Endothelial cell of umbilical vein (primary cell): ENCODE measurements around the gene NTRK2. TPM values are rescaled to one million over a fixed set of nuclear protein-coding genes. Genes with fewer than 3 reads are reported as not detected.

Source experiments
- BruUV-seq: library from RNA; stranded (reverse); fragments of 400-500 nt; replicated peaks from 2 replicates; lab custom pipeline; 2021; lab: Mats Ljungman, UMichigan
- CTCF ChIA-PET: fragments of 300-600, 350-600 bp; sonication (Branson Sonifier 250); formaldehyde crosslinking; loops from one replicate; lab custom pipeline; 2021; ENCODE audit warnings: antibody characterized with exemption, inconsistent platforms; lab: Charles Lee
- POLR2A ChIA-PET: fragments of 300-600, 350-600 bp; sonication (Branson Sonifier 250); formaldehyde crosslinking; loops from one replicate; lab custom pipeline; 2021; ENCODE audit warnings: antibody characterized with exemption, inconsistent platforms; lab: Charles Lee
- DNase-seq: peaks from one replicate; pipeline ENCODE4 v3.0.0-alpha.2; 2011; ENCODE audit warnings: low read depth, low spot score
- FAIRE-seq: peaks from 2 replicates; lab custom pipeline; 2011; peaks lifted over from hg19 to GRCh38; lab: Jason Lieb, UNC
- H2AFZ ChIP-seq: 2 replicates; pipeline ENCODE4 v1.6.0; 2012; ENCODE audit warnings: low read depth, low read length, control low read depth, inconsistent platforms
- H3K27ac ChIP-seq: 2 replicates; pipeline ENCODE4 v1.5.1; 2011; ENCODE audit warnings: low read depth, mild to moderate bottlenecking, control low read depth, low read length, moderate library complexity; ENCODE audit not compliant: insufficient read depth
- H3K27me3 ChIP-seq, 2 experiments: 2 replicates each; pipeline versions ENCODE4 v1.6.0 to v1.6.1; 2011; ENCODE audit warnings: low read length in 2 of 2, mixed read lengths in 1 of 2; ENCODE audit not compliant: control insufficient read depth in 2 of 2, insufficient read depth in 2 of 2
- H3K36me3 ChIP-seq, 2 experiments: 2 replicates in 1 of 2; 3 replicates in 1 of 2; pipeline ENCODE4 v1.5.1; 2011; ENCODE audit warnings: low read length in 2 of 2, mild to moderate bottlenecking in 1 of 2, moderate library complexity in 1 of 2; ENCODE audit not compliant: control insufficient read depth in 2 of 2, insufficient read depth in 2 of 2; ENCODE audit errors: extremely low read depth in 1 of 2
- H3K4me1 ChIP-seq: 3 replicates; pipeline ENCODE4 v1.5.1; 2011; ENCODE audit warnings: mild to moderate bottlenecking, low read length; ENCODE audit not compliant: control insufficient read depth, insufficient read depth; ENCODE audit errors: extremely low read depth
- H3K4me2 ChIP-seq: 2 replicates; pipeline ENCODE4 v1.6.1; 2011; ENCODE audit warnings: low read length, control low read depth, mixed read lengths; ENCODE audit not compliant: insufficient read depth
- H3K4me3 ChIP-seq, 3 experiments: fragments of 200-600 bp in 1 of 3; sonication (generic), shearing (Covaris generic) in 1 of 3; replicated peaks in 1 of 3; 2 replicates each; pipeline ENCODE4 v1.5.1; 2011 to 2016; ENCODE audit warnings: control low read depth in 3 of 3, low read length in 3 of 3, mild to moderate bottlenecking in 2 of 3, inconsistent platforms in 1 of 3, low read depth in 1 of 3, moderate library complexity in 1 of 3; ENCODE audit not compliant: insufficient read depth in 1 of 3
- H3K79me2 ChIP-seq: 2 replicates; pipeline ENCODE4 v1.6.0; 2012; ENCODE audit warnings: low read length, inconsistent platforms; ENCODE audit not compliant: control insufficient read depth, insufficient read depth
- H3K9ac ChIP-seq: replicated peaks from 2 replicates; pipeline ENCODE3; 2011; ENCODE audit warnings: low read length, control low read depth; ENCODE audit not compliant: insufficient read depth; ENCODE audit errors: extremely low read depth
- H3K9me1 ChIP-seq: replicated peaks from 3 replicates; pipeline ENCODE4 v1.6.0; 2011; ENCODE audit warnings: mild to moderate bottlenecking, low read length; ENCODE audit not compliant: control insufficient read depth, insufficient read depth; ENCODE audit errors: extremely low read depth
- H3K9me3 ChIP-seq: replicated peaks from 2 replicates; pipeline ENCODE4 v1.5.1; 2012; ENCODE audit warnings: low read length, inconsistent platforms; ENCODE audit not compliant: control insufficient read depth, insufficient read depth
- H4K20me1 ChIP-seq: replicated peaks from 2 replicates; pipeline ENCODE3; 2011; ENCODE audit warnings: mild to moderate bottlenecking, low read length; ENCODE audit not compliant: control insufficient read depth, insufficient read depth; ENCODE audit errors: extremely low read depth
- CTCF ChIP-seq, 2 donors: IDR thresholded peaks; 1 replicate in 1 of 2; 2 replicates in 1 of 2; pipeline ENCODE4 v1.5.1; 2011; ENCODE audit warnings: low read length in 2 of 2, mild to moderate bottlenecking in 2 of 2, moderate library complexity in 2 of 2, control low read depth in 1 of 2, inconsistent platforms in 1 of 2, low read depth in 1 of 2; ENCODE audit not compliant: insufficient read depth in 1 of 2; ENCODE audit errors: extremely low read depth in 1 of 2
- EZH2 ChIP-seq: IDR thresholded peaks from 2 replicates; pipeline ENCODE4 v1.6.1; 2012; ENCODE audit warnings: borderline replicate concordance, low read depth, mild to moderate bottlenecking, moderate library complexity, low read length, inconsistent platforms; ENCODE audit not compliant: severe bottlenecking
- FOS ChIP-seq: IDR thresholded peaks from 2 replicates; pipeline ENCODE4 v1.6.1; 2011; ENCODE audit warnings: mild to moderate bottlenecking, low read length, moderate library complexity, borderline replicate concordance; ENCODE audit not compliant: insufficient read depth
- GATA2 ChIP-seq: IDR thresholded peaks from 2 replicates; pipeline ENCODE4 v1.7.0; 2011; ENCODE audit warnings: low read depth, mild to moderate bottlenecking, moderate library complexity, mixed read lengths, low read length; ENCODE audit not compliant: insufficient read length, insufficient read depth
- JUN ChIP-seq: IDR thresholded peaks from 2 replicates; pipeline ENCODE4 v1.6.1; 2011; ENCODE audit warnings: borderline replicate concordance, low read depth; ENCODE audit not compliant: insufficient read length, insufficient read depth
- MYC ChIP-seq: IDR thresholded peaks from one replicate; pipeline ENCODE4 v1.6.1; 2011; ENCODE audit warnings: mild to moderate bottlenecking, low read depth, low read length
- POLR2A ChIP-seq: IDR thresholded peaks from 2 replicates; pipeline ENCODE4 v1.6.1; 2012; ENCODE audit warnings: low read depth, mild to moderate bottlenecking, control low read depth, low read length
- POLR2AphosphoS5 ChIP-seq: IDR thresholded peaks from 2 replicates; pipeline ENCODE4 v1.6.1; 2012; ENCODE audit warnings: low read depth, mild to moderate bottlenecking, control low read depth, low read length, moderate library complexity; ENCODE audit not compliant: insufficient read depth
- dilution Hi-C: fragments of 300-500 bp; cut with MboI; formaldehyde crosslinking; loops from one replicate; pipeline ENCODE4 v1.15.0; 2019; ENCODE audit warnings: low sequenced_read_pairs; ENCODE audit not compliant: extremely low pct_ligation_motif_present
- intact Hi-C: fragments of 100-400 bp; cut with micrococcal nuclease; formaldehyde crosslinking; loops from one replicate; pipeline ENCODE4 v1.10.0; 2022
- polyA plus RNA-seq, 4 experiments: library from polyadenylated mRNA; depleted of rRNA in 3 of 4; stranded (reverse) in 3 of 4; unstranded in 1 of 4; fragments of >200 nt; gene quantifications; 2 replicates each; pipeline versions ENCODE4 v1.2.1 to v1.2.3, GENCODE V29; 2011 to 2012; ENCODE audit warnings: missing spikeins in 1 of 4
- total RNA-seq: library from RNA; stranded (reverse); gene quantifications from 2 replicates; pipeline ENCODE4 v1.2.3, GENCODE V29; 2021
- TF ChIP-seq, protein P1 (sequence below): IDR thresholded peaks from 2 replicates; pipeline ENCODE4 v1.6.1; 2011; ENCODE audit not compliant: insufficient read depth, insufficient read length

Gene NTRK2
- total and polyA plus RNA-seq, 2 donors (not counting 3 experiments of a cell fraction or from before 2014, with no cell fraction given): 0.01 to 0.13 TPM

- peaks cover 2% of the 10 kb centered on the region for H3K4me1 ChIP-seq
- H3K27me3 ChIP-seq: no peaks in the 10 kb centered on the region
- no peaks in the 10 kb centered on the region for H3K79me2 ChIP-seq
- POLR2A ChIA-PET: no interaction called here
- no peaks in the 10 kb centered on the region for H3K36me3 ChIP-seq
- H3K9me1 ChIP-seq: no peaks in the 10 kb centered on the region
- dilution Hi-C loops: no loop called here
- no peak overlapping the region for H3K27ac ChIP-seq
- FAIRE-seq (no peak), DNase-seq (no peak)
- intact Hi-C loops: no loop called here
- no peak overlapping the region for H3K9ac ChIP-seq
- H3K9me3 ChIP-seq: no peaks in the 10 kb centered on the region
- CTCF ChIA-PET: no interaction called here
- no peaks in the 10 kb centered on the region for H4K20me1 ChIP-seq
- BruUV-seq: no TSS peak
- no peak overlapping the region for H3K4me3 ChIP-seq
- TF ChIP-seq CTCF (IDR thresholded peaks at IDR 0.05; ENCODE audit: extremely low read depth in 1 of 2, insufficient read depth in 1 of 2, low read depth in 1 of 2, low read length in 2 of 2): no peak
- TF ChIP-seq POLR2AphosphoS5: no peak
- TF ChIP-seq JUN: no peak
- TF ChIP-seq EZH2: no peak
- TF ChIP-seq FOS: no peak
- TF ChIP-seq GATA2: no peak
- no peak for TF ChIP-seq POLR2A
- TF ChIP-seq, protein P1, sequence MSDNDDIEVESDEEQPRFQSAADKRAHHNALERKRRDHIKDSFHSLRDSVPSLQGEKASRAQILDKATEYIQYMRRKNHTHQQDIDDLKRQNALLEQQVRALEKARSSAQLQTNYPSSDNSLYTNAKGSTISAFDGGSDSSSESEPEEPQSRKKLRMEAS: no peak
- TF ChIP-seq MYC: no peak
- no peak overlapping the region for H3K4me2 ChIP-seq
- H2AFZ ChIP-seq: no peak overlapping the region
Measured at GRCh38 chr9:84808416-84808815, 138.9 kb downstream of the NTRK2 start.
